SKM-1 treated with dmso at 0.1 percent for 144 hours (cell line): ENCODE data around the gene SLMAP.
A peak's percentile ranks its signal among the peaks of the same experiment; 100 is the strongest.

ENCODE experiments used
- DNase-seq: peaks from one replicate; lab custom pipeline; 2025; ENCODE audit not compliant: unreplicated experiment; lab: John Stamatoyannopoulos, UW

Gene SLMAP

GRCh38 chr3:57937092-57937491 is 181.0 kb downstream of the SLMAP start:
- DNase-seq, result no peak

DNA sequence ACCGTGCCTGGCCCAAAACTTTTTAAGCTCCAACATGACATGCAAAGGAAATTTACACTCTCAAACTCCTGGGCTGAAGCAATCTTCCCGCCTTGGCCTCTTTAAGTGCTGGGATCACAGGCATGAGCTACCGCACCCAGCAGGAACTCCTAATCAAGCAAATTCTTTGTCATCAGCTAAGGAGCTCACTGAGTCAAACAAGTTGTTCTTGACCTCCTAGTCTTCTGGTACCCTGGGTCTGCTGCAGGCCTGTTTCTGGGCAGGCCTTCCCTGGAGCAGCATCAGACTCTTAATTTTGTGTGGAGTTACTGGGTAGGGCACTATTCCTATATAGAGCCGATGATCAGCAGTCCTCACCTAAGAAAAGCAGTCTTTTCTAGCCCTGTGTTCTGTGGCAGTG is 183.7 kb downstream of the SLMAP start:
- DNase-seq, result no peak

- DNase-seq, result no peak
Observed at GRCh38 chr3:57942388-57942787, 186.3 kb downstream of the SLMAP start.

DNA sequence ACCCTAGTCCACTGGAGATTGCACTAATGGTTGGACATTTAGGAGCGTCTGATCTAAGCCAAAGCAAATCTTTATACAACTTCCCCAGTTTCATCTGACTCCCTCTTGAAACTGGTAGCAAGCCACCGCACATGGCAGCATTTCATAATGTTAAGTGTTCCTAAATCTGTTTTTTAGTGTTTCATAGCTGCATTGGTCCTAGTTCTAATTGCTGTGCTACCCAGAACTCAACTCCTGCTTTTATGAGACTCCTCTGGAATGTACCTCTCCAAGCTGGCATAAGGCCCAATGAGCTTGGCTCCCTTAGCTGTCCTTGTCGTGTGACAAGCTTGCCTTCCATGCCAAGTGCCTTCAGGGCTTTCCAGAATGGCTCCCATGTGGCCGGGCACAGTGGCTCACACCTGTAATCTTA is 186.8 kb downstream of the SLMAP start:
- no peak for DNase-seq

DNA sequence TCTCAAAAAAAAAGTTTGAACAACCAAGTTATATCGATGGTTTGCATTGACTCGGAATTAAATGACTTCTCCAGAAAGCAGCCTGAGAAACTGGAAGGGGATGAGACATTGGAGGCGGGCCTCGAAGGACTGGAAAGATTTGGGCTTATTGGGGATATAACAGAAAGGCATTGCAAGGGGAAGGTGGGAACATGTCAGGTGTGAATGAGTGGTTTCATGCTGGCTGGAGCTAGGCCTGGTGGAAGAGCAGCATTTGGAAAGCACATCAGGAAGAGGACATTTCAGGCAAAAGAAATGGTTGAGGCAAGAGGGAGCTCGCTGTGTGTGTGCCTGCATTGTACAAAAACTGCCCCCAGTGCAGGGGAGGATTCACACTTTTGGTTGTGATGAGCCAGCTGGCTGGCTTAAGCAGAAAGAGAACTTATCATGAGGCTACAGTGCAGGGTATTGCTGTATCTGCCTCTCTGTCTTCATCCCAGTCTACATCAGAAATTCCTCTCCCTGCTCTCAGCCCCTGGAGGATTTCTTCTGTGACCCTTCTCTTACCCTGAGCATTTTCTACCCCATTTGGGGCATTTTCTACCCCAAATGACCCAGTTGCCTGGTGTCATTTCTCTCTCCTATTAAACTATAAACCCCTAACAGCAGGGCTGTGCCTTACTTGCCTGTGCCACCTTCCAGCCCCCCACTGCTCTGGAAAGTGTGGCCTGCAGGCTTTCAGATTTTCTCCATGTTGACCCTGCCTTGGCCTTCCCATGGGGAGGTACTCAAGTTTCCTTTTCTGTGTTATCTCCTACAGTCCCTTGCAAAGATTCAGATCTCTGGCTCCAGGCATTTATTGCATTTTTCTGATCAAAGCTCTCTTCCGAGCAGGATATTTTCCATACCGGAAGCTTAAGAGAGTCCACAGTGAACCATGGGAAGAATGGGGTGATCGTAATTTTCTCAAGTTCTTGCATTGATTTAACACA is 187.7 kb downstream of the SLMAP start:
- no peak for DNase-seq

DNA sequence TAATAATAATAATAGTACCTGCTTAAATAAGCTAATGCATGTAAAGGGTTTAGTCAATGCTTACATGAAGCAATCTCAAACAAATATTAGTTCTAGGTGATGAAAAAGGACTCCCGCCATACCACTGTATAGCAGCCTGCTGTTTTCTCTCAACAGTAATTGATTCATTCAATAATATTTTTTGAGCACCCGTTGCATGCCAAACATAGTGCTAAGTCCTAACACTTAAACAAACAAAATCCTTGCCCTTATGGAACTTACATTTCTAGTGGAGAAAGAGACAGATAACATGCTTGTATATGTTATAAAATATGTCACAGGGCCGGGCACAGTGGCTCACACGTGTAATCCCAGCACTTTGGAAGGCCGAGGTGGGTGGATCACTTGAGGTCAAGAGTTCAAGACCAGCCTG is 190.9 kb downstream of the SLMAP start:
- no peak for DNase-seq

- DNase-seq, result no peak
Observed at GRCh38 chr3:57948080-57948671, 192.1 kb downstream of the SLMAP start.

DNA sequence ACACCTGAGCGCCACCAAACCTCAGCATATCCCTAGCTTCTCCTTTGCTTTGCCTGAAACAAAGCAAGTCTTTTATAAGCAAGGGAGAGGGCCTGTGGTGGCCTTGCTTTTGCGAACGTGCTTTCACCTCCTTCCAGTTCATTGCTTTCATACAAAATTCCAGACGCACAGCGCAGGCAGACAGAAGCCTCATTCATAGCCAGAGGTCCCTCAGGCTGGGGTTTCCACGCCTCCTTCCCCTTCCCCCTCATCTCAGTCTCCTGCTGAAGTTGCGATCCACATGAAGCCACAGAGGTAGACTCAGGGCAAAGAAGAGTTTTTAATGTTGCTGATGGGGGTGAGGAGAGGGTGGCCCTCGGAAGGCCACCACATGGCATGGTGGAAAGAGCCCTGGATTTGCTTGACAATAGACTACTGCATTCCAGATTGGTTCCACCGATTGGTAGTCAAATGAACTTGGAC is 192.7 kb downstream of the SLMAP start:
- no peak for DNase-seq

DNA sequence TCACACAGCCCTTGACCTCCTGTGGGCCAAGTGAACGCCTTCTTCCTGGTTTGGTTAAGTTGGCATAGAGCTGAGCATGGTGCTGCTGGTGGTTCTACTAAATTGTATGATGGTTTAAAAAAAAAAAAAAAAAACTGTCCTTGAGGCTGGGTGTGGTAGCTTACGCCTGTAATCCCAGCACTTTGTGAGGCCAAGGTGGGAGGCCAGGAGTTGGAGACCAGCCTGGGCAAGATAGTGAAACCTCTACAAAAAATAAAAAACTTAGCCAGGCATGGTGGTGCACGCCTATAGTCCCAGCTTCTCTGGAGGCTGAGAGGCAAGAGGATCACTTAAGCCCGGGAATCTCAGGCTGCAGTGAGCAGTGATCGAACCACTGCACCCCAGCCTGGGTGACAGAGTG is 193.2 kb downstream of the SLMAP start:
- no peak for DNase-seq

DNA sequence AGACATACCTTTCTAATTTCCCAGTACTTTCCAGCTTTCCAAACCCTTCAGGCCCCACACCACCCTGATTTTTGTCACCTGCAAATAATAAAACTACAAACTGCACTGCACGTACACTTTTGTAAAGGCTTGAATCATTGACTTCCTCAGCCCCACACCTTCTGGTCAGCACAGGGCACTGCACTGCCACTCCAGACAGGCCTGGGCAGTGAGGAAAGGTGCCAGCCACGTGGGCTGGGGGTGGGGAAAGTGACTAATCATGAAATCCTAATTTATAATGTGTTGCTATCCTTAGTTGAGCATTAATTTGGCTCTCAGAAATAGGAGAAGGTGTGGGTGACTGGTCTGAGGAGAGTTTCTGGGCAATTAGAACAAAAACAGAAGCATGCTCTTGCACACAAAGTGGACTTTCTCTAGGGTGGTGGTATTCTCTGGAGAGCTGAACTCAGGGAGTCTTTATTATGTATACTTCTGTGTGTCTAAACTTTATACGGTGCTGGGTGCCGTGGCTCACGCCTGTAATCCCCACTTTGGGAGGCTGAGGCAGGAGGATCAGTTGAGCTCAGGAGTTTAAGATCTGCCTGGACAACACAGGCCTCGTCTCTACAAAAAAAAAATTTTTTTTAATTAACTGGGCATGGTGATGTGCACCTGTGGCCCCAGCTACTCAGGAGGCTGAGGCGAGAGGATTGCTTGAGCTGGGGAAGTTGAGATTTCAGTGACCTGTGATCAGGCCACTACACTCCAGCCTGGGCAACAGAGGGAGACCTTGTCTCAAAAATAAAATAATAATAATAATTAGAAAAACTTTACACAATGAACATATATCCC is 193.9 kb downstream of the SLMAP start:
- peak; percentile 12 for DNase-seq

- DNase-seq, result peak; percentile 75
Observed at GRCh38 chr3:57951066-57951882, 195.2 kb downstream of the SLMAP start.

GRCh38 chr3:57952208-57952631 is 196.1 kb downstream of the SLMAP start:
- no peak for DNase-seq

GRCh38 chr3:57952651-57953050 is 196.5 kb downstream of the SLMAP start:
- DNase-seq, result no peak

GRCh38 chr3:57953576-57953975 is 197.5 kb downstream of the SLMAP start:
- no peak for DNase-seq

DNA sequence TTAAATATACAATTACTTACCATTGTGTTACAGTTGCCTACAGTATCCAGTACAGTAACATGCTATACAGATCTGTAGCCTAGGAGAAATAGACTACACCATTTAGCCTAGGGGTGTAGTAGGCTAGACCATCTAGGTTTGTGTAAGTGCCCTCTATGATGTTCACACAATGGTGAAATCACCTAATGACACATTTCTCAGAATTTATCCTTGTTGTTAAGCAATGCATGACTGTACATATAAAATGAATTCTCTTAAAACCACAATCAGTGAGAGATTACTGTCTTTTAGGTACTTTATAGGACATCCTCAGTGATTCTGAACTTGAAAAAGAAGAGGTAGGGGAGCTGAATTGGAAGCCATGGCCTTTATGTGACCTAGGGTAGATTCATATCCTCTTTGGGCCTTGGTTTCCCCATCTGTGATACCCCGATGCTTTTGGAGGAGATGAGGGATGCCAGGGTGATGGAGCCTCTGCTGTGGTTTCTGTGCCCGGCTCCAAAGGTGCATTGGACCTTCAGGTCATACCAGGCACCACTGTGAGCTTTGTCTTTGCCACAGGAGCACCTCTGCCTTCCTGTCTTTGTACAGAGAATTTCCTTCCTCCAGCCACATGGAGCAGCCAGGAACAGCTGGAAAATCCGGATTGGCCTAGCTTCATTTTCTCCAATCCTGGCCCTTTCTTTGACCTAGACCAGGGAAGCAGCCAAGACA is 200.2 kb downstream of the SLMAP start:
- DNase-seq, result no peak

DNA sequence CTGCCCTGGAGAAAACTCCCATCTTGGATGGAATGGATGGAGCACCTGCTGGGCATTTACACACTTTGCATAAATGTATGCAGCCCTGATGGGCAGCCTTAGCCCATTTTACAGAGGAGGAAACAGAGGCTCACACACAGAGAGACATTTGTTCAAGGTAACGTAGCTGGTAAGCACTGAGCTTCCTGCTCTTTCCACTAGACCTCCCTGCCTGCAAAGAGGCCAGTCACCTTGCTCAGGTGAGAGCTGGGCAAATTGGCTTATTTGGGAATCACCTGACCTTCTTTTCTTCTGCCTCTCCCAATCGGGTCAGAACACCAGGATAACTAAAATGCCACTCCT is 200.7 kb downstream of the SLMAP start:
- DNase-seq, result no peak

DNA sequence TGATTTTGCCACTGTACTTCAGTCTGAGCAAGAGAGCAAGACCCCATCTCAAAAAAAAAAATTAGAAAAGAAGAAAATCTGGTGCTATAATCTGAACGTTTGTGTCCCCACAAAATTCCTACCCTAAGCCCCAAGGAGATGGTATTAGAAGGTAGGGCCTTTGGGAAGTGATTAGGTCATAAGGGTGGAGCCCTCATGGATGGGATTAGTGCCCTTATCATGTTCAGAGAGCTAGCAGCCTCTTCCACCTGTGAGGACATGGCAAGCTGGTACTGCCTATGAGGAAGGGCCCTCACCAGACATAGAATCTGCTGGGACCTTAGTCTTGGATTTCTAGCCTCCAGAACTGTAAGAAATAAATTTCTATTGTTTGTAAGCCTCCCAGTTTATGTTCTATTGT is 201.7 kb downstream of the SLMAP start:
- DNase-seq, result no peak

DNA sequence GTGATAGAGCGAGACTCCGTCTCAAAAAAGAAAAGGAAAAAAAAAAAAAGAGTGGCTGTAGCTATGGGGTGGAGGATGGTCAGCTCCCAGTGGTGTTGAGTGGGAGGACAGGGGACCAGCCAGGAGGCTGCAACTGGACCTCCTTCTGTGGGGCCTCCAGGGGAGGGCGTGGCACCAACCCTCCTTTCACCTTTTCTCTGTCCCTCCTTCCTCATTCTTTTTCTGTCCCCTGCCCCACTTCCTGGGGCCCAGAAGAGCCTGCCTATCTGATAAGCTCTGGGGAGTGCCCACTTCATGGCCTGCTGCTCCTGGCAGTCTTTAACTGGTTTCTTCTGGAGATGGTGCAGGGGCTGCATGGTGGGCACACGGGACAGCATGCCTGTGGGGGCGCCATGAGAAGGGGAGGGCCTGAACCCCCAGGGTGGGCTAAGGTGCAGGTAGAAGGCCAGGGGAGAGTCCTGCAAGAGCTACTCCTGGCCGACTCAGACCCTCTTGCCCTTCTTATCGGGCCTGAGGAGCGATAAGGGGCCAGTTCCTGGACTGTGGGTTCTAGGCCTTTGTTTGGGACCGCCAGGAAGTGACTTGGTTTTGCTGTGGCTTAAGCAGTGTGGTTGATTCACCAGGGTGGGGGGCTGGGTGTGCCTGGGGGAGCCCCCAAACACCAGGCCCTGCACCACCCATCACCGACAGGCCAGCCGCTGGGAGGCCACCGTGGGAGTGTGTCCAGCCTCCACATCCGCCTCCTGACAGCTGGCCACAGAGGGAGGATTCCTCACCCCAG is 202.7 kb downstream of the SLMAP start:
- DNase-seq, result peak; percentile 55
